ENCODE results near the gene TUNAR.

TUNAR gene

DNA sequence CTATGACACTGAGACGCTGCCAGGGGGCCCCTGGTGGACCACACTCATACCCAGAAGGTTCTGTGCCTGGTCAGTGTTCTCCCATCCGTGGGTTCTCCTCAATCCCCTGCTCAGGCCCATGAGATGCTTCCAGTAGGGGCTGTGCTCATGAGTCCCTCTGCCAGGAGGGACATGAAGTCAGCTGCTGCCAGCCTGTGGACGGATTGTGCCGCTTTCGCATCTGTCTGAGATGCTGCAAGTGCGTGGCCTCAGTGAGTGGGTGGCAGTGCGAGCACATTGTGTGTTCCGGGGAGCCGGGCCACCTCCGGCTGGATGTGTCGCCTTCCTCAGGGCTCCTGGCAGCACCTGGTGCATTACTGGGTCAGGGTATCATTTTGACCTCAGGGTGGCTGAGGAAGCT lies 15.5 kb downstream of the TUNAR start:
- TF ChIP-seq FOXM1 (IDR thresholded peaks at IDR 0.05; ENCODE audit: borderline replicate concordance, low read depth) (no peak), TCF12 (IDR thresholded peaks at IDR 0.05; ENCODE audit: low read depth) (no peak), TAF1 (IDR thresholded peaks at IDR 0.05; ENCODE audit: low read depth) (no peak), RAD21 (IDR thresholded peaks at IDR 0.05; ENCODE audit: low read depth) (no peak), CEBPB (IDR thresholded peaks at IDR 0.05) (no peak), YY1 (IDR thresholded peaks at IDR 0.05; ENCODE audit: low read depth) (no peak), EGR1 (IDR thresholded peaks at IDR 0.05) (no peak), CREB1 (IDR thresholded peaks at IDR 0.05; ENCODE audit: low read depth) (no peak), TEAD4 (IDR thresholded peaks at IDR 0.05) (no peak), NFIC (IDR thresholded peaks at IDR 0.05) (no peak), EP300 (IDR thresholded peaks at IDR 0.05; ENCODE audit: borderline replicate concordance) (no peak), ZBTB7A (IDR thresholded peaks at IDR 0.05; ENCODE audit: low read depth) (no peak)
- TF ChIP-seq, protein P1, sequence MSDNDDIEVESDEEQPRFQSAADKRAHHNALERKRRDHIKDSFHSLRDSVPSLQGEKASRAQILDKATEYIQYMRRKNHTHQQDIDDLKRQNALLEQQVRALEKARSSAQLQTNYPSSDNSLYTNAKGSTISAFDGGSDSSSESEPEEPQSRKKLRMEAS (IDR thresholded peaks at IDR 0.05): no peak
- TF ChIP-seq, protein P2, sequence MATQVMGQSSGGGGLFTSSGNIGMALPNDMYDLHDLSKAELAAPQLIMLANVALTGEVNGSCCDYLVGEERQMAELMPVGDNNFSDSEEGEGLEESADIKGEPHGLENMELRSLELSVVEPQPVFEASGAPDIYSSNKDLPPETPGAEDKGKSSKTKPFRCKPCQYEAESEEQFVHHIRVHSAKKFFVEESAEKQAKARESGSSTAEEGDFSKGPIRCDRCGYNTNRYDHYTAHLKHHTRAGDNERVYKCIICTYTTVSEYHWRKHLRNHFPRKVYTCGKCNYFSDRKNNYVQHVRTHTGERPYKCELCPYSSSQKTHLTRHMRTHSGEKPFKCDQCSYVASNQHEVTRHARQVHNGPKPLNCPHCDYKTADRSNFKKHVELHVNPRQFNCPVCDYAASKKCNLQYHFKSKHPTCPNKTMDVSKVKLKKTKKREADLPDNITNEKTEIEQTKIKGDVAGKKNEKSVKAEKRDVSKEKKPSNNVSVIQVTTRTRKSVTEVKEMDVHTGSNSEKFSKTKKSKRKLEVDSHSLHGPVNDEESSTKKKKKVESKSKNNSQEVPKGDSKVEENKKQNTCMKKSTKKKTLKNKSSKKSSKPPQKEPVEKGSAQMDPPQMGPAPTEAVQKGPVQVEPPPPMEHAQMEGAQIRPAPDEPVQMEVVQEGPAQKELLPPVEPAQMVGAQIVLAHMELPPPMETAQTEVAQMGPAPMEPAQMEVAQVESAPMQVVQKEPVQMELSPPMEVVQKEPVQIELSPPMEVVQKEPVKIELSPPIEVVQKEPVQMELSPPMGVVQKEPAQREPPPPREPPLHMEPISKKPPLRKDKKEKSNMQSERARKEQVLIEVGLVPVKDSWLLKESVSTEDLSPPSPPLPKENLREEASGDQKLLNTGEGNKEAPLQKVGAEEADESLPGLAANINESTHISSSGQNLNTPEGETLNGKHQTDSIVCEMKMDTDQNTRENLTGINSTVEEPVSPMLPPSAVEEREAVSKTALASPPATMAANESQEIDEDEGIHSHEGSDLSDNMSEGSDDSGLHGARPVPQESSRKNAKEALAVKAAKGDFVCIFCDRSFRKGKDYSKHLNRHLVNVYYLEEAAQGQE (IDR thresholded peaks at IDR 0.05; ENCODE audit: low read depth): no peak
- TF ChIP-seq, protein P3, sequence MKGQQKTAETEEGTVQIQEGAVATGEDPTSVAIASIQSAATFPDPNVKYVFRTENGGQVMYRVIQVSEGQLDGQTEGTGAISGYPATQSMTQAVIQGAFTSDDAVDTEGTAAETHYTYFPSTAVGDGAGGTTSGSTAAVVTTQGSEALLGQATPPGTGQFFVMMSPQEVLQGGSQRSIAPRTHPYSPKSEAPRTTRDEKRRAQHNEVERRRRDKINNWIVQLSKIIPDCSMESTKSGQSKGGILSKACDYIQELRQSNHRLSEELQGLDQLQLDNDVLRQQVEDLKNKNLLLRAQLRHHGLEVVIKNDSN (IDR thresholded peaks at IDR 0.05): no peak

DNA sequence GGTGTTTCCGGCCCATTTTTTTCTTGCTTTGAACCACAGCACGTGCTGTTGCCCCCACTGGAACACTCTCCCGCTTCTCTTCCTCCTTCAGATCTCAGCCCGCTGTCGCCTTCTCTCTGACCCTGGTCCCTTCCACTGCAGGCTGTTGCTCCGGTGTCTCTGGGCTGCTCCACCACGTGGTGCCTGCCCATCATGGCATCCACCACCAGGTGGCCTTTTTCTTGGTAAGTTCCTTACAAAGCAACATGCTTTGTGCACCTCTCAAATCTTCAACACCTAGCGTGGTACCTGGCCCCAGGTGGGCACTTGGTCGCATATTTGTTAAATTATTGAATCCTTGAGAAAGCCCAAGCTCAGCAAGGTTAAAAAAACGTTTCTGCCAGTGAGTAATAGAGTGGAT lies 19.1 kb downstream of the TUNAR start:
- no peak for TF ChIP-seq FOXM1 (IDR thresholded peaks at IDR 0.05; ENCODE audit: borderline replicate concordance, low read depth)
- TF ChIP-seq, protein P2 (IDR thresholded peaks at IDR 0.05; ENCODE audit: low read depth): no peak
- no peak for TF ChIP-seq TEAD4 (IDR thresholded peaks at IDR 0.05)
- TF ChIP-seq ZBTB7A (IDR thresholded peaks at IDR 0.05; ENCODE audit: low read depth): no peak
- TF ChIP-seq, protein P3 (IDR thresholded peaks at IDR 0.05): peak; percentile 58
- peak; percentile 14; the same call in 1 of the 2 replicates for TF ChIP-seq RAD21 (IDR thresholded peaks at IDR 0.05; ENCODE audit: low read depth)

DNA sequence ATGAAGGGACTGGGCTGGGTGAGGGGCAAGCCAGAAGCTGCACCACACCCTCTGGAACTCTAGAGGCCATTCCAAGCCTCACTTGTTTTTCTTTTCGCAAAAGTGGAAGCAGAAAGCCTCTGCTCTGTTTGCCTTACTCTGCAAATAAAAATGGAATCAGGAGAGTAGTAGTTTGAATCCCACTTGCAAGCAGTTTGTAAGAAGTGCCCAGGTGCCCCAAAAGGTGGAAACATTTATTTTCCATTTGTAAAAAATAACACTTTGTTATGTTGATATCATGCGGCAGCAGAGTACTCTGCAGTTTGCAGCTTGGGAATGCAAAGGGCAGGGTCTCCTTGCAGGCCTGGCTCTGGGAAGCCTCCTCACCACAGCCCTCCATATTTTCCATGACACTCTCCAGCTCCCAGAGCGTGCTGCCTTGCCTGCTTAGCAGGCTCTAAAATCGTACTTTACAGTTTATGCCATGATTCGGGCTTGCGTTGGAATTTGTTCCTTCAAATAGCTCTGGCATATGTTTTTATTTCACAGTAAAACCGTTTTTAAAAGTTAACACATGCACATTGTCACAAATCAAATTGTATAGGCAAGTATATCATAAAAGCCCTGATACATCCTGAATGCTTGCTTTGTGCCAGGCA lies 20.0 kb downstream of the TUNAR start:
- TF ChIP-seq RAD21 (IDR thresholded peaks at IDR 0.05; ENCODE audit: low read depth) (no peak), TCF12 (IDR thresholded peaks at IDR 0.05; ENCODE audit: low read depth) (no peak), NFIC (IDR thresholded peaks at IDR 0.05) (no peak), FOXM1 (IDR thresholded peaks at IDR 0.05; ENCODE audit: borderline replicate concordance, low read depth) (no peak), ZBTB7A (IDR thresholded peaks at IDR 0.05; ENCODE audit: low read depth) (no peak), EP300 (IDR thresholded peaks at IDR 0.05; ENCODE audit: borderline replicate concordance) (no peak), EGR1 (IDR thresholded peaks at IDR 0.05) (no peak), CREB1 (IDR thresholded peaks at IDR 0.05; ENCODE audit: low read depth) (no peak)
- TF ChIP-seq, protein P1 (IDR thresholded peaks at IDR 0.05): no peak
- TF ChIP-seq, protein P2 (IDR thresholded peaks at IDR 0.05; ENCODE audit: low read depth): no peak

DNA sequence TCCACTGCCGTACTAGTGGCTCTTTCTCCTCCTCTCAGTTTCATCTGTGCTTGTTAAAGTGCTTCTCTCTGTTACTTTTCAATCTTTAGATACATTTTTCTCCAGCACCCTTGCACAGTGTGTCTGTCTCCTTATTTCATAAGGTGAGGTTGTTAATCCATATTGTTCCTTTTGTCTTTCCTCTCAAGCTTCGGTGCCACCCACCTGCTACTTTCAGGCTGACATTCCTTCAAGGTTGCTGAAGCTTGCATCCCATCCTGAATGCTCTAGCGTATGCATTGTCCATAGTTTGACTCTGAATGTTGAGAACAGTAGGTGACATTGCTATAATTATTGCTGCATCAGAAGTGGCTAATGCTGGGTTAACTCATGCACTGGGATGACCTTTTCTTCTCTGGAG lies 20.6 kb downstream of the TUNAR start:
- TF ChIP-seq NFIC (IDR thresholded peaks at IDR 0.05) (no peak), EGR1 (IDR thresholded peaks at IDR 0.05) (no peak), TAF1 (IDR thresholded peaks at IDR 0.05; ENCODE audit: low read depth) (no peak), EP300 (IDR thresholded peaks at IDR 0.05; ENCODE audit: borderline replicate concordance) (no peak), CEBPB (IDR thresholded peaks at IDR 0.05) (no peak), CREB1 (IDR thresholded peaks at IDR 0.05; ENCODE audit: low read depth) (no peak), ZBTB7A (IDR thresholded peaks at IDR 0.05; ENCODE audit: low read depth) (no peak), YY1 (IDR thresholded peaks at IDR 0.05; ENCODE audit: low read depth) (no peak), RAD21 (IDR thresholded peaks at IDR 0.05; ENCODE audit: low read depth) (no peak), FOXM1 (IDR thresholded peaks at IDR 0.05; ENCODE audit: borderline replicate concordance, low read depth) (no peak), TEAD4 (IDR thresholded peaks at IDR 0.05) (no peak), TCF12 (IDR thresholded peaks at IDR 0.05; ENCODE audit: low read depth) (no peak)
- TF ChIP-seq, protein P1 (IDR thresholded peaks at IDR 0.05): no peak
- TF ChIP-seq, protein P3 (IDR thresholded peaks at IDR 0.05): no peak
- TF ChIP-seq, protein P2 (IDR thresholded peaks at IDR 0.05; ENCODE audit: low read depth): no peak

Measured in Ishikawa (cell line).